Thoracic aorta (tissue), 2 donors: Measurements from ENCODE around the gene GRK2. TPM values are rescaled to one million over a fixed set of nuclear protein-coding genes. Genes with fewer than 3 reads are reported as not detected.

Experiments used
- ATAC-seq: fragments of 150-250 bp; one replicate; pipeline ENCODE4 v1.8.0; 2017; ENCODE audit warnings: low read depth; ENCODE audit not compliant: insufficient number of reproducible peaks, low FRiP score
- DNase-seq: peaks from one replicate; pipeline ENCODE4 v3.0.0-alpha.2; 2020; ENCODE audit warnings: low spot score
- H3K27ac ChIP-seq, 2 donors: fragments of 200-600 bp; sonication (generic); 1 replicate in 1 of 2; 2 replicates in 1 of 2; pipeline ENCODE4 v1.5.1; 2016; ENCODE audit warnings: mild to moderate bottlenecking in 2 of 2, moderate library complexity in 2 of 2
- H3K27me3 ChIP-seq: fragments of 200-600 bp; sonication (generic); replicated peaks from 2 replicates; pipeline ENCODE4 v1.6.0; 2016; ENCODE audit warnings: mild to moderate bottlenecking; ENCODE audit not compliant: insufficient read depth
- H3K36me3 ChIP-seq: fragments of 200-600 bp; sonication (generic); one replicate; pipeline ENCODE4 v1.5.1; 2016
- H3K4me1 ChIP-seq, 2 donors: fragments of 200-600 bp; sonication (generic); 1 replicate in 1 of 2; 2 replicates in 1 of 2; pipeline versions ENCODE4 v1.5.1 to v1.6.0; 2016; ENCODE audit warnings: low read depth in 2 of 2, mild to moderate bottlenecking in 1 of 2; ENCODE audit not compliant: control insufficient read depth in 1 of 2
- H3K4me3 ChIP-seq: fragments of 200-600 bp; sonication (generic); 2 replicates; pipeline ENCODE4 v1.5.1; 2016; ENCODE audit warnings: mild to moderate bottlenecking
- H3K9me3 ChIP-seq: fragments of 200-600 bp; sonication (generic); 2 replicates; pipeline ENCODE4 v1.5.1; 2016
- CTCF ChIP-seq: fragments of 200-600 bp; sonication (generic); IDR thresholded peaks from one replicate; pipeline ENCODE4 v1.5.1; 2019; ENCODE audit warnings: antibody characterized with exemption
- total RNA-seq, 2 donors: library from RNA; depleted of rRNA; stranded (reverse); fragments of >200 nt; gene quantifications; one replicate each; pipeline versions ENCODE4 v1.1.0 to v1.2.3, GENCODE V29; 2016

The GRK2 gene
- total RNA-seq, 2 donors from 2014 or later = 72.8 to 85.2 TPM

GRCh38 chr11:67313125-67313890, 47.0 kb downstream of the GRK2 start:
- H3K9me3 ChIP-seq = no peaks in the 10 kb centered on the region

DNA sequence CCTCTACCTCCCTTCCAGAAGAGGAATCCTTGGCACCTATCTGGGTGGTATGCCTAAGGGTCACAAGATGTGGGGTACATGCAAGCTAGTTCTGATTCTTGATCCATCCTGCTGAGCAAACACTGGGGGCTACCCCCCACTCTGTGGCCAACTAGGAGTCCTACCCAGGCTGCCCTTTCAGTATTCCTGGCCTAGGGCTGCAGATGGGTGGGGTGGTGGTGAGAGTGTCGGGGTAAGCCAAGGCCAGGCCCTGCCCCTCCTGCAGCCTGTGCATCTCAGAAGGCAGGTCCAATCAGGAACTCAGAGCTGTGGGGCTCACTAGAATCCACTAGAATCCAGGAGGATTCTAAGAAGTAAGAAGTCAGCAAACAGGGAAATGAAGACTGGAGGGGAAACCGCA, 47.9 kb downstream of the GRK2 start:
- Histone ChIP-seq H3K4me1 (peaks cover 0 to 19% of the 10 kb centered on the region in 2 donors), H3K4me3 (no peak overlapping the region), H3K27me3 (no peaks in the 10 kb centered on the region), H3K9me3 (no peaks in the 10 kb centered on the region), H3K27ac (no peak overlapping the region), H3K36me3 (peaks cover 10% of the 10 kb centered on the region)
- DNase-seq (no peak), ATAC-seq (no peak)
- no peak for TF ChIP-seq CTCF

More at GRCh38 chr11:67313125-67313890, 47.0 kb downstream of the GRK2 start:
- H3K27me3 ChIP-seq = no peaks in the 10 kb centered on the region
- H3K4me1 ChIP-seq = peaks cover 0 to 10% of the 10 kb centered on the region in 2 donors
- ATAC-seq (no peak), DNase-seq (no peak)
- TF ChIP-seq CTCF = no peak
- H3K27ac ChIP-seq = no peak overlapping the region
- H3K36me3 ChIP-seq = peaks cover 17% of the 10 kb centered on the region
- no peak overlapping the region for H3K4me3 ChIP-seq

DNA sequence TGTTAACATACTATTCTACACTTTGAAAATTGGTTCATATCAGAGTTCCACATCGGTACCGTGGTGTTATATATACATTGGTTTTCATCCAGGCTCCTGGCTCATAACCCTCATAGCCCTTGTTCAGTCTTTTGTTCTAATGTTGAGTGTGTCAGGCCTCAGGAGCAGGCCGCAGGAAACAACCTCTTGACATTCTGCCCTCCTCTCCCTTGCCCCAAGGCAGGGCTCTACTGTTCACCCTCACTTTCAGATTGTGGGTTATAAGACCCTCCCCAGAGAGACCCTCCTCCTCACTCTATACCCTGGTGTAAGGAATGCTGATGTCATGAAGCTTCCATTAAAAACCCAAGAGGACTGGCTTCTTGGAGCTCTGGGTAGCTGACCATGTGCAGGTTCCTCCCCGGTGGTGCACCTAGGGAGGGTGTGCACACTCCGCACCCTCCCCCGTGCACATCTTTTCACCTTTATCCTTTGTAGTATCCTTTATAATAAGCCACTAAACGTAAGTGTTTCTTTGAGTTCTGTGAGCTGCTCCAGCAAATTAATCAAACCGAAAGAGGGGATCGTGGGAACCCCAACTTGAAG, 49.1 kb downstream of the GRK2 start:
- H3K4me3 ChIP-seq = no peak overlapping the region
- ATAC-seq (no peak), DNase-seq (no peak)
- no peaks in the 10 kb centered on the region for H3K27me3 ChIP-seq
- no peaks in the 10 kb centered on the region for H3K9me3 ChIP-seq
- H3K27ac ChIP-seq = no peak overlapping the region
- H3K36me3 ChIP-seq = peaks cover 2% of the 10 kb centered on the region
- H3K4me1 ChIP-seq = peaks cover 0 to 20% of the 10 kb centered on the region in 2 donors
- TF ChIP-seq CTCF = no peak

- no peak for TF ChIP-seq CTCF
- DNase-seq (no peak), ATAC-seq (no peak)
- H3K27ac ChIP-seq = peak overlapping the region; percentile 85 to 86
- peaks cover 0 to 20% of the 10 kb centered on the region in 2 donors for H3K4me1 ChIP-seq
- H3K36me3 ChIP-seq = no peaks in the 10 kb centered on the region
- H3K27me3 ChIP-seq = no peaks in the 10 kb centered on the region
- H3K9me3 ChIP-seq = no peaks in the 10 kb centered on the region
- peak overlapping the region; percentile 82 for H3K4me3 ChIP-seq
Measured at GRCh38 chr11:67316882-67317204, 50.6 kb downstream of the GRK2 start.

DNA sequence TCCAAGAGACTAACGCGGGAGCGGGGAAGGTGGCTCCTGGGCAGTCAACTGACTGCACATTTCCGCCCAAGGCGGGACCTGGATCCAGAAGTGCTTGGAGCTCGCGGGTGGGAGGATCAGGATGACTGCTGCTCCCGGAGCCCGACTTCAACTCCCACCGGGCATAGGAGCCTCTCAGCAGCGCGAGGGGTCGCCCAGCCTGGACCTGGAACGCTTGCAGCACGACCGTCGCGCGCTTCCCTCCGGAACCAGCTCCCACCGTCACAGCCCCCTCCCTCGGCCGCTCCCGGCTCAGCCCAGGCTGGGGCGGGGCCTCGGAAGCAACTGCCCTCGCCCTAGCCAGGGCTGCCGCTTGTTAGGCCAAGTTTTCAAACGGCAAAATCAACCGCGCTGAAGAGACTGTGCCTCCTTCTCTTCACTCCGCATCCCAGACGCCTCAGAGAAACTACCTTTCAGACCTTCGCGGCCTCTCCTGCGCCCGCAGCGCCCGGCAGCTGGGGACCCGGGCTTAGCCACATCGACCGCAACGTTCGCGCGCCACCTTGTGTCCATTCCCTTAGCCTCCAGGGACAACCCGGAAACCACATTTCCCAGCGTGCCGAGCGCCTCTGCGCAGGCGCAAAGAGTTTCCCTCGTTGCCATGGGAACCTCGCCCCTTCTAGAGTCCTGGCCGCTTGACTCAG, 51.1 kb downstream of the GRK2 start:
- DNase-seq (peak; percentile 85), ATAC-seq (peak; percentile 95)
- Histone ChIP-seq H3K36me3 (no peaks in the 10 kb centered on the region), H3K27ac (peak overlapping the region; percentile 85 to 86), H3K9me3 (no peaks in the 10 kb centered on the region), H3K4me3 (peak overlapping the region; percentile 82), H3K27me3 (no peaks in the 10 kb centered on the region), H3K4me1 (peaks cover 0 to 20% of the 10 kb centered on the region in 2 donors)
- peak; percentile 87 for TF ChIP-seq CTCF
